WTC11 (cell line): ENCODE results near the gene BICDL2. TPM values are rescaled to one million over a fixed set of nuclear protein-coding genes. Genes with fewer than 3 reads are reported as not detected.
A peak's percentile ranks its signal among the peaks of the same experiment; 100 is the strongest.
"Not testable (repeated sequence)": the region's sequence is repeated elsewhere in the genome, so short reads cannot be mapped to it uniquely, and the experiment has no call there.

ENCODE experiments used
- ATAC-seq: fragments of 200-7000 bp; cut with Tn5 transposase; 2 replicates; pipeline ENCODE4 v1.10.0; 2021; ENCODE audit warnings: mild to moderate bottlenecking, moderate library complexity
- CTCF ChIA-PET: fragments of 300-600 bp; sonication (Branson Sonifier 250); formaldehyde crosslinking; loops from one replicate; lab custom pipeline; 2021; ENCODE audit warnings: antibody characterized with exemption; lab: Charles Lee
- POLR2A ChIA-PET: fragments of 350-600 bp; sonication (Branson Sonifier 250); formaldehyde crosslinking; loops from one replicate; lab custom pipeline; 2021; ENCODE audit warnings: antibody characterized with exemption; lab: Charles Lee
- DNase-seq: peaks from one replicate; pipeline ENCODE4 v3.0.0; 2021; ENCODE audit warnings: low spot score
- H3K27ac Mint-ChIP-seq: 2 replicates; pipeline ENCODE4 v1.8.0; 2021; ENCODE audit warnings: mixed read lengths
- H3K27me3 Mint-ChIP-seq: 2 replicates; pipeline ENCODE4 v1.8.0; 2021; ENCODE audit warnings: low read depth, mild to moderate bottlenecking, moderate library complexity, mixed read lengths
- H3K36me3 Mint-ChIP-seq: 2 replicates; pipeline ENCODE4 v1.8.0; 2021; ENCODE audit warnings: mixed read lengths
- H3K4me1 Mint-ChIP-seq: 2 replicates; pipeline ENCODE4 v1.8.0; 2022; ENCODE audit warnings: mixed read lengths
- H3K4me3 Mint-ChIP-seq: 2 replicates; pipeline ENCODE4 v1.8.0; 2021; ENCODE audit warnings: mild to moderate bottlenecking, moderate library complexity, mixed read lengths
- H3K9me3 Mint-ChIP-seq: 2 replicates; pipeline ENCODE4 v1.8.0; 2021; ENCODE audit warnings: mixed read lengths
- CTCF ChIP-seq: fragments of 200-600 bp; IDR thresholded peaks from 2 replicates; pipeline ENCODE4 v1.8.0; 2022; ENCODE audit warnings: antibody characterized with exemption
- ELF4 ChIP-seq: sonication (generic); formaldehyde crosslinking; IDR thresholded peaks from 2 replicates; pipeline ENCODE4 v1.8.1; 2022; ENCODE audit warnings: low read depth, mild to moderate bottlenecking, moderate library complexity, missing genetic modification reagents
- ERG ChIP-seq: fragments of 250-450 bp; sonication (Bioruptor Pico); IDR thresholded peaks from 2 replicates; pipeline ENCODE4 v1.8.0; 2021; ENCODE audit warnings: mild to moderate bottlenecking
- ESRRA ChIP-seq: sonication (generic); formaldehyde crosslinking; IDR thresholded peaks from 2 replicates; pipeline ENCODE4 v1.8.1; 2022; ENCODE audit warnings: mild to moderate bottlenecking, missing genetic modification reagents, borderline replicate concordance
- FOXP1 ChIP-seq: sonication (generic); formaldehyde crosslinking; IDR thresholded peaks from 2 replicates; pipeline ENCODE4 v1.8.0; 2022; ENCODE audit warnings: missing genetic modification reagents, mild to moderate bottlenecking, moderate library complexity, borderline replicate concordance
- GTF2I ChIP-seq: fragments of 250-450 bp; sonication (Bioruptor Pico); conservative IDR thresholded peaks from 2 replicates; pipeline ENCODE4 v1.4.0; 2021; ENCODE audit warnings: mild to moderate bottlenecking
- IRF1 ChIP-seq: sonication (generic); formaldehyde crosslinking; IDR thresholded peaks from 2 replicates; pipeline ENCODE4 v1.8.0; 2023; ENCODE audit warnings: missing genetic modification reagents
- IRF2 ChIP-seq: sonication (generic); formaldehyde crosslinking; IDR thresholded peaks from 2 replicates; pipeline ENCODE4 v1.8.0; 2022; ENCODE audit warnings: low read depth, missing genetic modification reagents, borderline replicate concordance
- JAZF1 ChIP-seq: fragments of 250-450 bp; sonication (Bioruptor Pico); IDR thresholded peaks from 2 replicates; pipeline ENCODE4 v1.9.0; 2021; ENCODE audit warnings: moderate library complexity, mild to moderate bottlenecking, inconsistent platforms
- JUN ChIP-seq: sonication (generic); formaldehyde crosslinking; IDR thresholded peaks from 2 replicates; pipeline ENCODE4 v1.8.0; 2023; ENCODE audit warnings: mild to moderate bottlenecking, missing genetic modification reagents
- MAX ChIP-seq: sonication (generic); formaldehyde crosslinking; IDR thresholded peaks from 2 replicates; pipeline ENCODE4 v1.8.0; 2022; ENCODE audit warnings: mild to moderate bottlenecking, missing genetic modification reagents
- NFATC4 ChIP-seq: fragments of 250-450 bp; sonication (Bioruptor Pico); IDR thresholded peaks from 2 replicates; pipeline ENCODE4 v1.9.0; 2021; ENCODE audit warnings: mild to moderate bottlenecking
- NR2C2 ChIP-seq: sonication (generic); formaldehyde crosslinking; IDR thresholded peaks from 2 replicates; pipeline ENCODE4 v1.8.0; 2022; ENCODE audit warnings: mild to moderate bottlenecking, missing genetic modification reagents
- SOX15 ChIP-seq: fragments of 250-450 bp; sonication (Bioruptor Pico); IDR thresholded peaks from 2 replicates; pipeline ENCODE4 v1.9.0; 2021; ENCODE audit warnings: mild to moderate bottlenecking
- ZNF232 ChIP-seq: sonication (generic); formaldehyde crosslinking; IDR thresholded peaks from 2 replicates; pipeline ENCODE4 v1.8.0; 2022; ENCODE audit warnings: mild to moderate bottlenecking, missing genetic modification reagents
- ZNF317 ChIP-seq: sonication (generic); formaldehyde crosslinking; IDR thresholded peaks from 2 replicates; pipeline ENCODE4 v1.8.1; 2023; ENCODE audit warnings: low read depth, mild to moderate bottlenecking, moderate library complexity, missing genetic modification reagents, borderline replicate concordance
- ZNF512 ChIP-seq: sonication (generic); formaldehyde crosslinking; IDR thresholded peaks from 2 replicates; pipeline ENCODE4 v1.8.1; 2022; ENCODE audit warnings: missing genetic modification reagents, borderline replicate concordance
- total RNA-seq: library from RNA; stranded (reverse); gene quantifications from 3 replicates; pipeline ENCODE4 v1.2.3, GENCODE V29; 2021
- TF ChIP-seq, protein P1 (sequence below): sonication (generic); formaldehyde crosslinking; conservative IDR thresholded peaks from 2 replicates; pipeline ENCODE4 v1.8.1; 2023; ENCODE audit warnings: mild to moderate bottlenecking, low read depth, missing genetic modification reagents, moderate library complexity
- TF ChIP-seq, protein P2 (sequence below): sonication (generic); formaldehyde crosslinking; IDR thresholded peaks from 2 replicates; pipeline ENCODE4 v1.8.1; 2023; ENCODE audit warnings: mild to moderate bottlenecking, missing genetic modification reagents
- TF ChIP-seq, protein P3 (sequence below): sonication (generic); formaldehyde crosslinking; IDR thresholded peaks from 2 replicates; pipeline ENCODE4 v1.8.1; 2023; ENCODE audit warnings: mild to moderate bottlenecking, missing genetic modification reagents, moderate library complexity

Gene BICDL2
- total RNA-seq, 1 experiment from 2014 or later: 28.2 TPM

- TF ChIP-seq MAX (CRISPR knock-in tag): no peak
- no peak for TF ChIP-seq SOX15
- no peak for TF ChIP-seq ESRRA
- no peak for TF ChIP-seq NFATC4 (CRISPR knock-in tag)
These were observed 43.3 kb upstream of the BICDL2 start (continued) for GRCh38 chr16:3080024-3080423.

- ChIA-PET CTCF (interaction anchor here (1.6 to 6.5 kb wide), 4 partner anchors 11 to 48 kb away, joined by 9 to 59 read pairs (median 13); no protein-coding TSS in a partner anchor), POLR2A (interaction anchor here (1.5 kb wide), 1 partner anchor 18 kb away, joined by 5 read pairs; no protein-coding TSS in a partner anchor)
- TF ChIP-seq ZNF512 (CRISPR knock-in tag): no peak
- TF ChIP-seq, protein P1, sequence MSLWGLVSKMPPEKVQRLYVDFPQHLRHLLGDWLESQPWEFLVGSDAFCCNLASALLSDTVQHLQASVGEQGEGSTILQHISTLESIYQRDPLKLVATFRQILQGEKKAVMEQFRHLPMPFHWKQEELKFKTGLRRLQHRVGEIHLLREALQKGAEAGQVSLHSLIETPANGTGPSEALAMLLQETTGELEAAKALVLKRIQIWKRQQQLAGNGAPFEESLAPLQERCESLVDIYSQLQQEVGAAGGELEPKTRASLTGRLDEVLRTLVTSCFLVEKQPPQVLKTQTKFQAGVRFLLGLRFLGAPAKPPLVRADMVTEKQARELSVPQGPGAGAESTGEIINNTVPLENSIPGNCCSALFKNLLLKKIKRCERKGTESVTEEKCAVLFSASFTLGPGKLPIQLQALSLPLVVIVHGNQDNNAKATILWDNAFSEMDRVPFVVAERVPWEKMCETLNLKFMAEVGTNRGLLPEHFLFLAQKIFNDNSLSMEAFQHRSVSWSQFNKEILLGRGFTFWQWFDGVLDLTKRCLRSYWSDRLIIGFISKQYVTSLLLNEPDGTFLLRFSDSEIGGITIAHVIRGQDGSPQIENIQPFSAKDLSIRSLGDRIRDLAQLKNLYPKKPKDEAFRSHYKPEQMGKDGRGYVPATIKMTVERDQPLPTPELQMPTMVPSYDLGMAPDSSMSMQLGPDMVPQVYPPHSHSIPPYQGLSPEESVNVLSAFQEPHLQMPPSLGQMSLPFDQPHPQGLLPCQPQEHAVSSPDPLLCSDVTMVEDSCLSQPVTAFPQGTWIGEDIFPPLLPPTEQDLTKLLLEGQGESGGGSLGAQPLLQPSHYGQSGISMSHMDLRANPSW (CRISPR knock-in tag): no peak
- no peak for TF ChIP-seq IRF2 (CRISPR knock-in tag)
- no peak for TF ChIP-seq NR2C2 (CRISPR knock-in tag)
- TF ChIP-seq, protein P2, sequence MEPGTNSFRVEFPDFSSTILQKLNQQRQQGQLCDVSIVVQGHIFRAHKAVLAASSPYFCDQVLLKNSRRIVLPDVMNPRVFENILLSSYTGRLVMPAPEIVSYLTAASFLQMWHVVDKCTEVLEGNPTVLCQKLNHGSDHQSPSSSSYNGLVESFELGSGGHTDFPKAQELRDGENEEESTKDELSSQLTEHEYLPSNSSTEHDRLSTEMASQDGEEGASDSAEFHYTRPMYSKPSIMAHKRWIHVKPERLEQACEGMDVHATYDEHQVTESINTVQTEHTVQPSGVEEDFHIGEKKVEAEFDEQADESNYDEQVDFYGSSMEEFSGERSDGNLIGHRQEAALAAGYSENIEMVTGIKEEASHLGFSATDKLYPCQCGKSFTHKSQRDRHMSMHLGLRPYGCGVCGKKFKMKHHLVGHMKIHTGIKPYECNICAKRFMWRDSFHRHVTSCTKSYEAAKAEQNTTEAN (CRISPR knock-in tag): no peak
- TF ChIP-seq JAZF1: no peak
- TF ChIP-seq, protein P3, sequence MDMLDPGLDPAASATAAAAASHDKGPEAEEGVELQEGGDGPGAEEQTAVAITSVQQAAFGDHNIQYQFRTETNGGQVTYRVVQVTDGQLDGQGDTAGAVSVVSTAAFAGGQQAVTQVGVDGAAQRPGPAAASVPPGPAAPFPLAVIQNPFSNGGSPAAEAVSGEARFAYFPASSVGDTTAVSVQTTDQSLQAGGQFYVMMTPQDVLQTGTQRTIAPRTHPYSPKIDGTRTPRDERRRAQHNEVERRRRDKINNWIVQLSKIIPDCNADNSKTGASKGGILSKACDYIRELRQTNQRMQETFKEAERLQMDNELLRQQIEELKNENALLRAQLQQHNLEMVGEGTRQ (CRISPR knock-in tag): no peak
- DNase-seq (no peak), ATAC-seq (no peak)
- H3K4me1 Mint-ChIP-seq: peaks cover 52% of the 10 kb centered on the region
- H3K9me3 Mint-ChIP-seq: peaks cover 5% of the 10 kb centered on the region; the same call in 1 of the 2 replicates
- no peak overlapping the region for H3K27ac Mint-ChIP-seq
- H3K27me3 Mint-ChIP-seq: peaks cover 12% of the 10 kb centered on the region
- 0 out of 2 replicates have a peak, but pooled peaks cover 3% of the 10 kb centered on the region for H3K36me3 Mint-ChIP-seq
- no peak overlapping the region for H3K4me3 Mint-ChIP-seq
These were observed 39.8 kb upstream of the BICDL2 start for GRCh38 chr16:3076577-3076976.

DNA sequence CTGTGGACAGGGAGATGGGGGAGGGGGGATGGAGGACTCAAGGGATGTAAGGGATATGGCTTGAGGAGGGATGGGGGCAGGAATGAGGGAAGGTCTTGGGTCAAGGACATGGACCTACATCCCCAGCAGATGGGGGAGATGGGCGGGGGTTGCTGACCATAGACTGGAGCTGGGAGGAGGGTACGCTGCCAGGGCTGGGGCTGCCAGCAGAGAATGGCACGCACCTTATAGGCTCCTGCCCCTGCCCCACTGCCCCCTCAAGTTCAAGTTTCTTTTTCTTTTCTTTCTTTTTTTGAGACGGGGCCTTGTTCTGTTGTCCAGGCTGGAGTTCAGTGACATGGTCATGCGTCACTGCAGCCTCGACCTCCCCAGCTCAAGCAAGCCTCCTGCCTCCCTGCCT, 39.2 kb upstream of the BICDL2 start:
- H3K27ac Mint-ChIP-seq, H3K9me3 Mint-ChIP-seq, ATAC-seq, H3K4me3 Mint-ChIP-seq, H3K36me3 Mint-ChIP-seq, DNase-seq: not testable (repeated sequence)
- H3K27me3 Mint-ChIP-seq: peaks cover 12% of the 10 kb centered on the region
- CTCF ChIA-PET: interaction anchor here (1.1 to 6.5 kb wide), 6 partner anchors 12 to 75 kb away, joined by 4 to 59 read pairs (median 11); no protein-coding TSS in a partner anchor
- POLR2A ChIA-PET: interaction anchor here (1.5 kb wide), 1 partner anchor 17 kb away, joined by 5 read pairs; no protein-coding TSS in a partner anchor
- peaks cover 57% of the 10 kb centered on the region for H3K4me1 Mint-ChIP-seq

GRCh38 chr16:3075523-3075915, 38.8 kb upstream of the BICDL2 start:
- ATAC-seq (peak; percentile 35), DNase-seq (no peak)
- peaks cover 12% of the 10 kb centered on the region for H3K27me3 Mint-ChIP-seq
- ChIA-PET POLR2A (interaction anchor here (1.5 kb wide), 1 partner anchor 17 kb away, joined by 5 read pairs; no protein-coding TSS in a partner anchor), CTCF (interaction anchor here (1.1 to 6.5 kb wide), 6 partner anchors 12 to 75 kb away, joined by 4 to 59 read pairs (median 11); no protein-coding TSS in a partner anchor)
- no peak overlapping the region for H3K27ac Mint-ChIP-seq
- no peaks in the 10 kb centered on the region for H3K9me3 Mint-ChIP-seq
- H3K4me1 Mint-ChIP-seq: peaks cover 54% of the 10 kb centered on the region
- H3K36me3 Mint-ChIP-seq: no peaks in the 10 kb centered on the region
- H3K4me3 Mint-ChIP-seq: no peak overlapping the region
- no peak for TF ChIP-seq FOXP1
- no peak for TF ChIP-seq ZNF317 (CRISPR knock-in tag)
- TF ChIP-seq CTCF: no peak
- no peak for TF ChIP-seq GTF2I (CRISPR knock-in tag)
- TF ChIP-seq IRF1 (CRISPR knock-in tag): no peak
- TF ChIP-seq ELF4 (CRISPR knock-in tag): no peak
- TF ChIP-seq JUN (CRISPR knock-in tag): no peak
- no peak for TF ChIP-seq ERG (CRISPR knock-in tag)
- TF ChIP-seq ZNF232: no peak
